Left renal cortex interstitium (tissue), 4 donors: ENCODE data around the gene CCL19. TPM values are rescaled to one million over a fixed set of nuclear protein-coding genes. Genes with fewer than 3 reads are reported as not detected.

Experiments used
- DNase-seq, 4 donors: peaks; one replicate each; pipeline ENCODE4 v3.0.0-alpha.2; 2013; ENCODE audit warnings: low read depth in 4 of 4, low spot score in 2 of 4, missing footprints in 1 of 4
- polyA plus RNA-seq, 4 donors: library from polyadenylated mRNA; unstranded; fragments of 120-200 nt; gene quantifications; one replicate each; pipeline ENCODE4 v1.2.1, GENCODE V29; 2013; ENCODE audit not compliant: insufficient read length in 4 of 4

The CCL19 gene
- polyA plus RNA-seq, 4 donors = 0.28 TPM; not detected in 3

- DNase-seq = peak in 2 of 4 donors; percentile 31 to 61
These were observed 10.1 kb upstream of the CCL19 start for GRCh38 chr9:34701023-34701768.

- no peak for DNase-seq
These were observed 3.7 kb upstream of the CCL19 start for GRCh38 chr9:34694811-34695210.

- DNase-seq = no peak
These were observed 2.5 kb upstream of the CCL19 start for GRCh38 chr9:34693560-34693959.

GRCh38 chr9:34691936-34692315 is 850 bp upstream of the CCL19 start:
- DNase-seq = no peak

GRCh38 chr9:34689512-34689911 is 1.6 kb downstream of the CCL19 start:
- no peak for DNase-seq

GRCh38 chr9:34689116-34689470 is 2.0 kb downstream of the CCL19 start:
- DNase-seq = no peak

- DNase-seq = no peak
These were observed 2.6 kb downstream of the CCL19 start for GRCh38 chr9:34688329-34689115.

GRCh38 chr9:34687276-34688030 is 3.6 kb downstream of the CCL19 start:
- DNase-seq = no peak

GRCh38 chr9:34686732-34687131 is 4.3 kb downstream of the CCL19 start:
- no peak for DNase-seq

- no peak for DNase-seq
These were observed 4.8 kb downstream of the CCL19 start for GRCh38 chr9:34686231-34686630.

GRCh38 chr9:34685591-34685990 is 5.5 kb downstream of the CCL19 start:
- no peak for DNase-seq

- no peak for DNase-seq
These were observed 6.3 kb downstream of the CCL19 start for GRCh38 chr9:34684816-34685215.

GRCh38 chr9:34684145-34684544 is 6.9 kb downstream of the CCL19 start:
- DNase-seq = no peak

GRCh38 chr9:34675869-34676268 is 15.2 kb downstream of the CCL19 start:
- DNase-seq = no peak

- DNase-seq = no peak
These were observed 15.9 kb downstream of the CCL19 start for GRCh38 chr9:34675048-34675714.

GRCh38 chr9:34674440-34674839 is 16.6 kb downstream of the CCL19 start:
- no peak for DNase-seq

GRCh38 chr9:34671307-34671706 is 19.8 kb downstream of the CCL19 start:
- no peak for DNase-seq

GRCh38 chr9:34669809-34670562 is 21.1 kb downstream of the CCL19 start:
- no peak for DNase-seq

GRCh38 chr9:34665381-34666250 is 25.5 kb downstream of the CCL19 start:
- DNase-seq = peak; percentile 83 to 93 (median 88)
